ENCODE results near the gene TAF5L. TPM values are rescaled to one million over a fixed set of nuclear protein-coding genes. Genes with fewer than 3 reads are reported as not detected.

Gene TAF5L
- total RNA-seq, 2 experiments from 2014 or later: 30.3 to 32.9 TPM

DNA sequence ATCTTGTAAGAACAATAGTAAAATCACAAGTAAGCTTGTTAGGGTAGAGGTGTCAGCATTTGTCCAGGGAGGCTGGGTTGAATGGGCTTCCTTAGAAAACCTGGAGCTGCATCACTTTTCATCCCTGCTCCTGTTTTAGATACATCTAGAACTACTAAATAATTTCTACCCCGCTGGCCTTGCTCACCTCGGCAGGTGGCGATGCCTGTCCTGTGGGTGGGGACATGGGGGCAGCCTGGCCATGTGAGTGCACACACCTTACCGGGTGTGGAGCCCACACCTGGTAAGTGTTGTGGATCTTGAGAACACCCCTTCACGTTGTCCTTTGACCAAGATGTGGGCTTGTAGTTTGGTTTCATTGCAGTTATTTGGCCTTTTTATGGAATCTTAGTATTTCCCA, 29.9 kb upstream of the TAF5L start:
- H3K4me3 ChIP-seq (ENCODE audit: low read depth, low read length, poor library complexity, severe bottlenecking): no peak overlapping the region
- TF ChIP-seq, protein P1, sequence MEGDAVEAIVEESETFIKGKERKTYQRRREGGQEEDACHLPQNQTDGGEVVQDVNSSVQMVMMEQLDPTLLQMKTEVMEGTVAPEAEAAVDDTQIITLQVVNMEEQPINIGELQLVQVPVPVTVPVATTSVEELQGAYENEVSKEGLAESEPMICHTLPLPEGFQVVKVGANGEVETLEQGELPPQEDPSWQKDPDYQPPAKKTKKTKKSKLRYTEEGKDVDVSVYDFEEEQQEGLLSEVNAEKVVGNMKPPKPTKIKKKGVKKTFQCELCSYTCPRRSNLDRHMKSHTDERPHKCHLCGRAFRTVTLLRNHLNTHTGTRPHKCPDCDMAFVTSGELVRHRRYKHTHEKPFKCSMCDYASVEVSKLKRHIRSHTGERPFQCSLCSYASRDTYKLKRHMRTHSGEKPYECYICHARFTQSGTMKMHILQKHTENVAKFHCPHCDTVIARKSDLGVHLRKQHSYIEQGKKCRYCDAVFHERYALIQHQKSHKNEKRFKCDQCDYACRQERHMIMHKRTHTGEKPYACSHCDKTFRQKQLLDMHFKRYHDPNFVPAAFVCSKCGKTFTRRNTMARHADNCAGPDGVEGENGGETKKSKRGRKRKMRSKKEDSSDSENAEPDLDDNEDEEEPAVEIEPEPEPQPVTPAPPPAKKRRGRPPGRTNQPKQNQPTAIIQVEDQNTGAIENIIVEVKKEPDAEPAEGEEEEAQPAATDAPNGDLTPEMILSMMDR (conservative IDR thresholded peaks at IDR 0.05; ENCODE audit: low read length): no peak
- TF ChIP-seq EZH2phosphoT487 (IDR thresholded peaks at IDR 0.05; ENCODE audit: borderline replicate concordance, low read depth, low read length): no peak
- no peaks in the 10 kb centered on the region for H3K79me2 ChIP-seq (ENCODE audit: insufficient read depth, low read depth, low read length)
- peaks cover 98% of the 10 kb centered on the region for H3K36me3 ChIP-seq (ENCODE audit: insufficient read depth, low read length)
- H3K9me3 ChIP-seq (ENCODE audit: low read length): no peaks in the 10 kb centered on the region
- H3K4me1 ChIP-seq (ENCODE audit: insufficient read depth, low read length, poor library complexity, severe bottlenecking): no peaks in the 10 kb centered on the region
- POLR2A ChIA-PET: interaction anchor here (0.7 to 1.2 kb wide), 4 partner anchors 8 to 131 kb away, joined by 3 to 4 read pairs (median 3); no protein-coding TSS in a partner anchor
- DNase-seq (ENCODE audit: low spot score): no peak
- intact Hi-C loops (cut with micrococcal nuclease; ENCODE audit: unreplicated experiment): no loop called here
- CTCF ChIA-PET (ENCODE audit: unreplicated experiment): no interaction called here
- no peak overlapping the region for H3K27ac ChIP-seq (ENCODE audit: low read depth, low read length, poor library complexity, severe bottlenecking)
- no peaks in the 10 kb centered on the region for H3K9me2 ChIP-seq (ENCODE audit: insufficient read depth, low read length)
- H3K4me2 ChIP-seq (ENCODE audit: low read length): no peak overlapping the region
- no TSS peak for BruUV-seq (replicated peaks)
- no peak overlapping the region for H2AFZ ChIP-seq (ENCODE audit: low read length)
- no peaks in the 10 kb centered on the region for H4K20me1 ChIP-seq (ENCODE audit: insufficient read depth, low read length)

GRCh38 chr1:229653420-229653819, 27.5 kb upstream of the TAF5L start:
- no peak for TF ChIP-seq EZH2phosphoT487 (IDR thresholded peaks at IDR 0.05; ENCODE audit: borderline replicate concordance, low read depth, low read length)
- TF ChIP-seq, protein P1 (conservative IDR thresholded peaks at IDR 0.05; ENCODE audit: low read length): no peak
- Histone ChIP-seq H3K4me1 (ENCODE audit: insufficient read depth, low read length, poor library complexity, severe bottlenecking) (no peaks in the 10 kb centered on the region), H3K36me3 (ENCODE audit: insufficient read depth, low read length) (peaks cover 99% of the 10 kb centered on the region), H4K20me1 (ENCODE audit: insufficient read depth, low read length) (no peaks in the 10 kb centered on the region), H3K4me2 (ENCODE audit: low read length) (no peak overlapping the region), H2AFZ (ENCODE audit: low read length) (no peak overlapping the region), H3K9me3 (ENCODE audit: low read length) (no peaks in the 10 kb centered on the region), H3K9me2 (ENCODE audit: insufficient read depth, low read length) (no peaks in the 10 kb centered on the region), H3K27ac (ENCODE audit: low read depth, low read length, poor library complexity, severe bottlenecking) (no peak overlapping the region), H3K4me3 (ENCODE audit: low read depth, low read length, poor library complexity, severe bottlenecking) (no peak overlapping the region), H3K79me2 (ENCODE audit: insufficient read depth, low read depth, low read length) (no peaks in the 10 kb centered on the region)
- BruUV-seq (replicated peaks): no TSS peak
- intact Hi-C loops (cut with micrococcal nuclease; ENCODE audit: unreplicated experiment): no loop called here
- ChIA-PET CTCF (ENCODE audit: unreplicated experiment) (no interaction called here), POLR2A (no interaction called here)
- DNase-seq (ENCODE audit: low spot score): no peak

GRCh38 chr1:229651546-229651945, 25.6 kb upstream of the TAF5L start:
- Histone ChIP-seq H3K9me2 (ENCODE audit: insufficient read depth, low read length) (no peaks in the 10 kb centered on the region), H3K4me2 (ENCODE audit: low read length) (no peak overlapping the region), H3K4me3 (ENCODE audit: low read depth, low read length, poor library complexity, severe bottlenecking) (no peak overlapping the region), H3K9me3 (ENCODE audit: low read length) (no peaks in the 10 kb centered on the region), H3K36me3 (ENCODE audit: insufficient read depth, low read length) (peaks cover 99% of the 10 kb centered on the region), H3K27ac (ENCODE audit: low read depth, low read length, poor library complexity, severe bottlenecking) (no peak overlapping the region), H3K79me2 (ENCODE audit: insufficient read depth, low read depth, low read length) (no peaks in the 10 kb centered on the region), H2AFZ (ENCODE audit: low read length) (no peak overlapping the region), H3K4me1 (ENCODE audit: insufficient read depth, low read length, poor library complexity, severe bottlenecking) (no peaks in the 10 kb centered on the region), H4K20me1 (ENCODE audit: insufficient read depth, low read length) (no peaks in the 10 kb centered on the region)
- TF ChIP-seq, protein P1 (conservative IDR thresholded peaks at IDR 0.05; ENCODE audit: low read length): no peak
- no peak for TF ChIP-seq EZH2phosphoT487 (IDR thresholded peaks at IDR 0.05; ENCODE audit: borderline replicate concordance, low read depth, low read length)
- BruUV-seq (replicated peaks): no TSS peak
- no peak for DNase-seq (ENCODE audit: low spot score)
- intact Hi-C loops (cut with micrococcal nuclease; ENCODE audit: unreplicated experiment): no loop called here
- POLR2A ChIA-PET: interaction anchor here (0.6 kb wide), 1 partner anchor 32 kb away, joined by 3 read pairs; no protein-coding TSS in a partner anchor
- CTCF ChIA-PET (ENCODE audit: unreplicated experiment): no interaction called here
